ENCODE measurements around the gene CETP.

DNA sequence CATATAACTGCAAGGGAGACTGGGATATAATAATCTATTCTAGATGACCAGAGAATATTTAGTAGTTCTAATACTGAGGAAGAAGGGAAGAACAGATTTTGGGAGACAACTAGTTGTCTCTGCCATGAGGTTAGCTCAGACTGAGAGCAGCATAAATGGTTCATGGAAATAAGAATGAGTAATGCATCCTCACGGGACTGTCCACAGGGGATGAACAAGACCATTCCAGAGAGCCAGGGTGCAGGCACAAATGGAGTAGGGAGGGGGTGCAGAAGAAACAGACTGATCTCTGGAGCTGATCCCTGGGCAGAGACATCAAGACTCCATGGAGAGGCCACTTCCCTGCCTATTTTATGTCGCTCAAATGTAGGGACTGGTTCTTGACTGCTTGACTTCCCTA, 58.0 kb downstream of the CETP start:
- TF ChIP-seq NR2F6 (CRISPR knock-in tag; IDR thresholded peaks at IDR 0.05) (no peak), EZH2 (IDR thresholded peaks at IDR 0.05; ENCODE audit: borderline replicate concordance, low read depth, low read length) (no peak), FOXJ3 (CRISPR knock-in tag; IDR thresholded peaks at IDR 0.05) (no peak), ZNF197 (CRISPR knock-in tag; IDR thresholded peaks at IDR 0.05; ENCODE audit: low read depth) (no peak), ZC3H8 (IDR thresholded peaks at IDR 0.05) (no peak)
- TF ChIP-seq, protein P1, sequence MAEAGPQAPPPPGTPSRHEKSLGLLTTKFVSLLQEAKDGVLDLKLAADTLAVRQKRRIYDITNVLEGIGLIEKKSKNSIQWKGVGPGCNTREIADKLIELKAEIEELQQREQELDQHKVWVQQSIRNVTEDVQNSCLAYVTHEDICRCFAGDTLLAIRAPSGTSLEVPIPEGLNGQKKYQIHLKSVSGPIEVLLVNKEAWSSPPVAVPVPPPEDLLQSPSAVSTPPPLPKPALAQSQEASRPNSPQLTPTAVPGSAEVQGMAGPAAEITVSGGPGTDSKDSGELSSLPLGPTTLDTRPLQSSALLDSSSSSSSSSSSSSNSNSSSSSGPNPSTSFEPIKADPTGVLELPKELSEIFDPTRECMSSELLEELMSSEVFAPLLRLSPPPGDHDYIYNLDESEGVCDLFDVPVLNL (CRISPR knock-in tag; IDR thresholded peaks at IDR 0.05; ENCODE audit: low read depth): no peak
- TF ChIP-seq, protein P2, sequence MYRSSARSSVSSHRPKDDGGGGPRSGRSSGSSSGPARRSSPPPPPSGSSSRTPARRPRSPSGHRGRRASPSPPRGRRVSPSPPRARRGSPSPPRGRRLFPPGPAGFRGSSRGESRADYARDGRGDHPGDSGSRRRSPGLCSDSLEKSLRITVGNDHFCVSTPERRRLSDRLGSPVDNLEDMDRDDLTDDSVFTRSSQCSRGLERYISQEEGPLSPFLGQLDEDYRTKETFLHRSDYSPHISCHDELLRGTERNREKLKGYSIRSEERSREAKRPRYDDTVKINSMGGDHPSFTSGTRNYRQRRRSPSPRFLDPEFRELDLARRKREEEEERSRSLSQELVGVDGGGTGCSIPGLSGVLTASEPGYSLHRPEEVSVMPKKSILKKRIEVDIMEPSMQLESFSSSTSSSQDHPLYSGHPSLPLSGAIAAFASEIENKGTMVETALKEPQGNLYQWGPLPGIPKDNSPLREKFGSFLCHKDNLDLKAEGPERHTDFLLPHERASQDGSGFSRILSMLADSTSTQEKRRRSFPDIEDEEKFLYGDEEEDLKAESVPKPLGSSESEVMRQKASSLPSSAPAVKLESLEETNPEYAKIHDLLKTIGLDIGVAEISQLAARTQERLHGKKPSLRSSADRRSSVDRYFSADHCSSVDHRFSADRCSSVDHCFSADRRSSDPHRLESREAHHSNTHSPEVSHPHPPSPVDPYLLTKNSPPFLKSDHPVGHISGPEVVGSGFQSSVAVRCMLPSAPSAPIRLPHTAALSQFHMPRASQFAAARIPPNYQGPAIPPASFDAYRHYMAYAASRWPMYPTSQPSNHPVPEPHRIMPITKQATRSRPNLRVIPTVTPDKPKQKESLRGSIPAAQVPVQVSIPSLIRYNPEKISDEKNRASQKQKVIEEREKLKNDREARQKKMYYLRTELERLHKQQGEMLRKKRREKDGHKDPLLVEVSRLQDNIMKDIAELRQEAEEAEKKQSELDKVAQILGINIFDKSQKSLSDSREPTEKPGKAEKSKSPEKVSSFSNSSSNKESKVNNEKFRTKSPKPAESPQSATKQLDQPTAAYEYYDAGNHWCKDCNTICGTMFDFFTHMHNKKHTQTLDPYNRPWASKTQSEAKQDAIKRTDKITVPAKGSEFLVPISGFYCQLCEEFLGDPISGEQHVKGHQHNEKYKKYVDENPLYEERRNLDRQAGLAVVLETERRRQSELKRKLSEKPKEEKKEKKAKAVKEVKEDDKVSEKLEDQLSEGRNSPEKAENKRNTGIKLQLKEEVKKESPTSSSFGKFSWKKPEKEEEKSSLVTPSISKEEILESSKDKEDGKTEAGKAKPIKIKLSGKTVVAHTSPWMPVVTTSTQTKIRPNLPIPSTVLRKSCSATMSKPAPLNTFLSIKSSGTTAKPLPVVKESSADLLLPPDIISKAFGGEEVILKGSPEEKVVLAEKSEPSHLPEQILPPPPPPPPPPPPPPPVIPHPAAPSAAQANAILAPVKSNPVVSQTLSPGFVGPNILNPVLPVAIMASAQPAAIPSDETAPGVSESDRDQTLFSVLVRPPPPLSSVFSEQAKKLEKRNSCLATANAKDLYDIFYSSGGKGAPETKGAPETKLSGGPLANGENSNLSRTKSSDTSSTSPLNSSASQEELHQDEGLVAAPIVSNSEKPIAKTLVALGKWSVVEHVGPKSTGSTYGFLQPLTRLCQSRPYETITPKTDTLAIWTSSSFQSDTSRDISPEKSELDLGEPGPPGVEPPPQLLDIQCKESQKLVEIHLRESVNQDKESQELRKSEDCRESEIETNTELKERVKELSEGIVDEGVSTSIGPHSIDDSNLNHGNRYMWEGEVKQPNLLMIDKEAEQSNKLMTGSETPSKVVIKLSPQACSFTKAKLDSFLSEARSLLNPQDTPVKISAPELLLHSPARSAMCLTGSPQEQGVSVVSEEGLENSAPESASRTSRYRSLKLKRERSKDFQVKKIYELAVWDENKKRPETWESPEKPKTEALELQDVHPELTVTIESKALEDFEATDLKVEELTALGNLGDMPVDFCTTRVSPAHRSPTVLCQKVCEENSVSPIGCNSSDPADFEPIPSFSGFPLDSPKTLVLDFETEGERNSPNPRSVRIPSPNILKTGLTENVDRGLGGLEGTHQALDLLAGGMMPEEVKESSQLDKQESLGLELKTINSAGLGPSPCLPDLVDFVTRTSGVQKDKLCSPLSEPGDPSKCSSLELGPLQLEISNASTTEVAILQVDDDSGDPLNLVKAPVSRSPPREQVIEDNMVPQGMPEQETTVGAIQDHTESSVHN (IDR thresholded peaks at IDR 0.05; ENCODE audit: borderline replicate concordance in 1 of 2, low read depth in 1 of 2): no peak

All from K562 (cell line).